SKM-1 treated with dmso at 0.1 percent for 144 hours (cell line): Measurements from ENCODE around the gene RTN4RL2.

Source experiments
- DNase-seq: peaks from one replicate; lab custom pipeline; 2025; ENCODE audit not compliant: unreplicated experiment; lab: John Stamatoyannopoulos, UW

The RTN4RL2 gene

DNA sequence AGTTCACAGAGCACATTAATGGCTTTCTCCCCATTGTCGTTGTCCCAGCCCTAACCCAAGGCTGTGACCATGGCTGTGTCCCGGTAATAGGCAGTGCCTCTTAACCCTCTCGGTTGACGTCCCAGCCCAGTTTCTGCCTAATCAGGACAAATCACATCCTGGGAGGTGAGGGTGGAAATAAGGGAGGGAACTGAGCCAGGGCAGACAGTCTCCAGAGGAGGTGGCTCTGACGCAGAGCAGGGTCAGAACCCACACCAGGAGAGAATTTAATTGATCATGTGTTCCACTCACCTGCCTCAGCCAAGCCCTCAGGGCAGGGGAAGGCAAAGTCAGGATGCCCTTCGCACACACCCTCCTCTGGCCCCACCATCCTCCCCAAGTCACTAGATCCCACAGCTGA is 38.2 kb downstream of the RTN4RL2 start:
- no peak for DNase-seq

DNA sequence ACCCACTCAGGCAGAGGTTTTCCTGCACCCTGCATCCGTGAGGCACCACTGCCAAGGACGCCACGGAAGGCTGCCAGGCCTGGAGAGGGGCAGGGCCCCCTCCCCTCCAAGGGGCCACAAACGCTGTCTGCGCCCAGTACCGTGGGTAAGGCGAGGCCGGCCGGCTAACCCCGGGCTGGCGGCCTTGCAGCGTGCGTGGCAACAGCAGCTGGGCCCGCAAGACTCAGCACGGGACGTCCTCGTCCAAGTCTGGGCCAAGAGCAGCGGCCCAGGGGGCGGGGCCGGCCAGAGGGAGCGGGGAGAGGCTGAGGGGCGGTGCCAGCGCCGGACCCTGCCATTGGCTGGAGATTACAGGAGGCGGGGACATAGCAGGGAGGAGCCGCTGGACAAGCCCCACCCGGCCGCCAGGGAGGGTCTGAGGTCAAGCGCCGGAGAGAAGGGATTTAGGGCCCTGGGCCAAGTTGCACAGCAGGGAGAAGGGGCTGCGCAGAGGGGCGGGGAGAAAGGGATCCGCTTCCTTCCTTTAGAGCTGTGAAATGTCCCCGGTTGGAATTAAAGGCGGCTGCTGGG is 39.2 kb downstream of the RTN4RL2 start:
- no peak for DNase-seq

DNA sequence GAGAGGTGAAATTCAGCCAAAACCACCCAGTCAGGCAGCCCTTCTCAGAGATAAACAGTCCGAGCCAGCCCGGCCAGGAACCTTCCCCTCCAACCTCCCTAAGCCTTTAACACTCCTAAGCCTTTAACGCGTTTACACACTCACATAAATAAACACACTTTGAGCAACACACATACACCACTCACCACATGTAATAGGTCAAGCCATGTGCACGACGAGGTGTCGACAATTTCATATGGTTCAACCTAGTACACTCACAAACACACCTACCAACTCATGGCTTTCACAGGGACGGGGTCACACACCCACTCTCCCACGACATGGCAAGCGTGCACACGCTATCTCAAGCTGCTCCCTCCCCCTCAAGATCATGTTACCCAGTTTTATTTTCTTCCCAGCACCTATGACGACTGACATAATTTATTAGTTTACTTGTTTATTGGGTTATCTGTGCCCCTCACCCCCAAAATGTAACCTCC is 39.7 kb downstream of the RTN4RL2 start:
- no peak for DNase-seq

GRCh38 chr11:57500515-57500914 is 40.2 kb downstream of the RTN4RL2 start:
- no peak for DNase-seq

GRCh38 chr11:57500926-57501325 is 40.6 kb downstream of the RTN4RL2 start:
- no peak for DNase-seq

GRCh38 chr11:57501953-57502352 is 41.6 kb downstream of the RTN4RL2 start:
- no peak for DNase-seq

DNA sequence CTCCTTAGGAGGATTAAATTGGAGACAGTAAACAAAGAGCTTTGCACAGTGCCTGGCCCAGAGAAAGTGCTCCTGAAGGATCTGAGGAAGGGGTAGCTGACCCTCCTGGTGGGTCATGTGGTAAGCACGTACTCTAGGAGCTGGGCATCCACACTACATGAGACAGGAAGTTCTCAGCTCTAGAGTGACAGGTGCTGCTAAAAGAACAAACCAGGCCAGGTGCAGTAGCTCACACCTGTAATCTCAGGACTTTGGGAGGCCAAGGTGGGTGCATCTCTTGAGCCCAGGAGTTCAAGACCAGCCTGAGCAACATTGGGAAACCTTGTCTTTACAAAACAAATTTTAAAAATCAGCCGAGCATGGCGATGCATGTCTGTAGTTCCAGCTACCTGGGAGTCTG is 42.0 kb downstream of the RTN4RL2 start:
- no peak for DNase-seq

- no peak for DNase-seq
Observed at GRCh38 chr11:57502870-57503269, 42.5 kb downstream of the RTN4RL2 start.

GRCh38 chr11:57504511-57504910 is 44.2 kb downstream of the RTN4RL2 start:
- no peak for DNase-seq

GRCh38 chr11:57506522-57506921 is 46.2 kb downstream of the RTN4RL2 start:
- DNase-seq: no peak

DNA sequence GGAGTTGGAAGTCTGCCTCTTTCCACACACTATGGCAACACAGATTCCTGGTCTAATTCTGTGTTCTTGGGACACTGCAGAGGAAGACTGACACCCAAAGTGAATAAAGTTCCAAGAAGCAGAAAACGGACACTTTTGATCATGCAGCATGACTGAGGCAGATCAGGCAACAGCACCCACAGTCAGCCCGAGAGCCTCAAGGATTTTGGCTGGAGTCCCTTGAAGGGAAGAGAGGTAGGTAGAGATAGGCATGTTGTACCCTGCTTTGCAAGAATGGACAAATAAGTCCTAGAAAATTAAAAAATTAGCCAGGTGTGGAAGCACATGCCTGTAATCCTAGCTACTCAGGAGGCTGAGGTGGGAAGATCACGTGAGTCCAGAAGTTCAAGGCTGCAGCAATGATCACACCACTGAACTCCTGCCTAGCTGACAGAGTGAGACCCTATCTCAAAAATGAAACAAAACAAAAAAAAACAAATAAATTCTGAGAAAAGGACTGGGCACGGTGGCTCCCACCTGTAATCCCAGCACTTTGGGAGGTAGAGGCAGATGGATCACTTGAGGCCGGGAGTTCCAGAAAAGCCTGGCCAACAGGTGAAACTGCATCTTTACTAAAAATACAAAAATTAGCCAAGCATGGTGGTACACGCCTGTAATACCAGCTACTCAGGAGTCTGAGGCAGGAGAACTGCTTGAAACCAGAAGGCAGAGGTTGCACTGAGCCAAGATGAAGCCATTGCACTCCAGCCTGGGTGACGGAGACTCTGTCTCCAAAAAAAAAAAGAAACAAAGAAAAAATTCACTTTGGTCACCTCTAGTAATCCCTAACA is 48.2 kb downstream of the RTN4RL2 start:
- no peak for DNase-seq

- DNase-seq: no peak
Observed at GRCh38 chr11:57511741-57512430, 51.6 kb downstream of the RTN4RL2 start.

- no peak for DNase-seq
Observed at GRCh38 chr11:57512646-57513451, 52.5 kb downstream of the RTN4RL2 start.

DNA sequence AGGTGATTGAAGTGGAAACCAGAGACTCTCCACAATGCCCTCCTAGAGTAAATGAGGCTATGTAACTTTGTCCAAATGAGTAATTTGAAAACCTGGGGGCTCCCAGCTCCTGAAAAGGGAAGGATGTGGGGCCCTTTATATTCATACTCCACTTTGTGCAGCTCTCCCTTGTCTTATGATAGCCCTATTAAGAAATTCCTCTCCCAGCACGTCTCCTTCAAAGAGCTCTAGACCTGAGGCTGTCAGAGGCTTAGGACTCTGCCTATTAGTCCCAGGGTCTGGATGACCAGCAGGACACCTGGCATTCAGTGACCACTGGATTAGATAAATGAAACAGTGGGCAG is 53.1 kb downstream of the RTN4RL2 start:
- no peak for DNase-seq

DNA sequence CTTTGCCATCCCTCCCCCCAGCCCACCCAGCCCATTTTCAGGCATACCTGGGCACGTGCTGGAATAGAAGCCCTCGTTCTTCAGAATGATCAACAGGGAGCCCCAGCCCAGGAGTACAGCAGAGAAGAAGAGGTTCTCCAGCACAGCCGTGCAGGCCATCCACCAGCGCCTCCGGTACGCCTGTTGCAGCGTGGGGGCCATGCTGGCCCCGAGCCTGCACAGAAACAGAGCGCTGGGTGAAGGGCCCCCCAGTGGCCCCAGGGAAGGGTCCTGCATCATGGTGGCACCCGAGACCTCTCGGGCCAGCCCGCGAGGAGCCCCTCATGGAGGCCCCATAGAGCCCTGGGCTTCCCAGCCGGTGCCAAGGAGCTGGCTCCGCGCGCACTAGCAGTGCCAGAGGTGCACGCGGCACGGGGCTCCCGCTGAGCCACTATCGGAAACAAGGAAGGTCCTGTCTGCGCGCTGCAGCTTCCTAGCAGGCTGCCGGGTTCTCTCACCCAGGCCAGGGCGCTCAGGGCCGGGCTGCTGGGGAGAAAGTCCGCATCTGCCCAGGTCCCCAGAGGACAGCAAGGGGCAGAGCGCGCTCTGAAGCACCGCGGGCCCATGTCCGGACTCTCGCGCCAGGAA is 53.7 kb downstream of the RTN4RL2 start:
- no peak for DNase-seq

DNA sequence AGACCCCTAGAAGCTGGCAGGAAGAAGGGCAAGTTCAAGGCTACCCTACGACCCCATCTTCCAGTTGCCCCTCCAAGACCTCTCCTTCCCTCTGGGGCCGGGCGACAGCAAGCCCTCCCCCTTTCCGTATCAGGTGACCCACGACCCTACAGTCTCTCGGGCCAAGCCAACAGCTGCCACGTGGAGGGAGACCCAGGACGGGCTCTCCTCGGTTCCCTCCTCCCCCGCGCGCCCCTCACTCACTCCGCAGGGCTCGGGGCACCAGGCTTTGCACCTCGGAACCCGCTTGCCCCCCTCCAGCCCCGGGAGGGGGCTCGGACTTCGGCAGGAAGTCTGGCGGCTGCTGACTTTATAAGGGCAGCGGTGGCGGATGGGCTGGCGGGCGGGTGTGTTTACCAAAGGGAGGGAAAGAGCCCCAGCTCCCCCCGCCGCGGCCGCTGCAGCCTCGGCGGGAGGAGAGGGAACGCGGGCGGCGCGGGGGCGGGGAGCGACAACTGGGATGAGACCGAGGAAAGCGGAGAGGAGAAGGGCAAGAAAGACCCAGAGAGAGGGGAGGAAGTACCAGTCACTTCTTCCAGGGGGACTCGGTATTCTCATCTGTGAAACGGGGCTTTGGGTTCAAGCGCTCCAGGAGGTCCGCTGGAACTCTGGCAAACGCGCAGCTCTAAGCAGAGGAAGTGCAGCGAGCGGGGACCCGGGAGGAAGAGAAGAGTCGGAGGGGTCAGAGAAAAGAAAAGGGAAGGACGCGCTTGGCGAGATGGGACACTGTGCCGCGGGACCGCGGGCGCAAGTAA is 54.4 kb downstream of the RTN4RL2 start:
- no peak for DNase-seq

- peak; percentile 36 for DNase-seq
Observed at GRCh38 chr11:57515332-57516060, 55.2 kb downstream of the RTN4RL2 start, which contains the start of gene SLC43A1. TSS of gene SLC43A1 (minus strand) at chr11:57515702. CDS start at chr11:57514111, 1,591 bp downstream.

DNA sequence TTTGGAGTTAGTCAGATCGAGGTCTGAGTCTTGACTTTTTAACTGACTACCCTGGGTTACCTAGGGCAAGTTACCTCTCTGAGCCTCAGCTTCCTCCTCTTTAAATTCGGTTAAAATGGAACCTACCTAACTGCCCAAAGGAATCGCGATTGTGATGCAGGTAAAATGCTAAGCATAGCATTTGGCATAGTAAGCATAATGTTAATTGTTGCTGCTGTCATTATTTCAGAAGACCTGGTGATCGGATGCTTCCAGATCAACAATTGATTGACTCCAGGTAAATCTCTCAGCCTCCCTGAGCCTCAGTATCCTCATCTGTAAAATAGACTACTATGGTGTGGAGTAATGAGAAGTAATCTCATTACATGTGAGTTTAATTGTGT is 55.7 kb downstream of the RTN4RL2 start:
- no peak for DNase-seq

DNA sequence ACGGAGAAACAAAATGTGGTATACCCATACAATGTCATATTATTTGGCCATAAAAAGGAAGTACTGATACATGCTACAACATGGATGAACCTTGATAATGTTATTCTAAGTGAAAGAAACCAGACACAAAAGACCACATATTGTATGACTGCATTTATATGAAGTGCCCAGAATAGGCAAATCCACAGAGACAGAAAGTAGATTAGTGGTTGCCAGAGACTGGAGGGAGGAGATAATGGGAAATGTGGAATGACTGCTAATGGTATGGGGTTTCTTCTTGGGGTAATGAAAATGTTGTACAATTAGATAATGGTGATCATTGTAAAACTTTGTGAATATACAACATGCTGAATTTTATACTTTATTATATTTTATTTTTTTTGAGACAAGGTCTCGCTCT is 60.8 kb downstream of the RTN4RL2 start:
- no peak for DNase-seq
